Vagina (tissue), 2 donors: ENCODE results near the gene MRPL3.

ENCODE experiments used
- CTCF ChIP-seq, 3 experiments: fragments of 450-650 bp in 2 of 3; fragments of 200-600 bp in 1 of 3; sonication (generic) in 1 of 3; IDR thresholded peaks; one replicate each; pipeline ENCODE4 v1.5.1; 2017 to 2019; ENCODE audit warnings: antibody characterized with exemption in 3 of 3, mild to moderate bottlenecking in 2 of 3, moderate library complexity in 2 of 3
- POLR2A ChIP-seq, 2 donors: fragments of 450-650 bp; IDR thresholded peaks; one replicate each; pipeline ENCODE4 v1.6.1; 2017; ENCODE audit warnings: antibody characterized with exemption in 2 of 2, mild to moderate bottlenecking in 2 of 2, moderate library complexity in 2 of 2
- POLR2AphosphoS5 ChIP-seq, 2 donors: sonication (generic); formaldehyde crosslinking; IDR thresholded peaks; one replicate each; pipeline ENCODE4 v1.9.0; 2017; ENCODE audit warnings: antibody characterized with exemption in 2 of 2, mild to moderate bottlenecking in 2 of 2, low read depth in 1 of 2; ENCODE audit not compliant: insufficient read depth in 1 of 2

- TF ChIP-seq CTCF (IDR thresholded peaks at IDR 0.05) (no peak), POLR2A (IDR thresholded peaks at IDR 0.05) (no peak), POLR2AphosphoS5 (IDR thresholded peaks at IDR 0.05; ENCODE audit: insufficient read depth in 1 of 2, low read depth in 1 of 2) (no peak)
Measured at GRCh38 chr3:131458653-131459052, 44.1 kb downstream of the MRPL3 start.
